ENCODE measurements around the gene RNF114.

DNA sequence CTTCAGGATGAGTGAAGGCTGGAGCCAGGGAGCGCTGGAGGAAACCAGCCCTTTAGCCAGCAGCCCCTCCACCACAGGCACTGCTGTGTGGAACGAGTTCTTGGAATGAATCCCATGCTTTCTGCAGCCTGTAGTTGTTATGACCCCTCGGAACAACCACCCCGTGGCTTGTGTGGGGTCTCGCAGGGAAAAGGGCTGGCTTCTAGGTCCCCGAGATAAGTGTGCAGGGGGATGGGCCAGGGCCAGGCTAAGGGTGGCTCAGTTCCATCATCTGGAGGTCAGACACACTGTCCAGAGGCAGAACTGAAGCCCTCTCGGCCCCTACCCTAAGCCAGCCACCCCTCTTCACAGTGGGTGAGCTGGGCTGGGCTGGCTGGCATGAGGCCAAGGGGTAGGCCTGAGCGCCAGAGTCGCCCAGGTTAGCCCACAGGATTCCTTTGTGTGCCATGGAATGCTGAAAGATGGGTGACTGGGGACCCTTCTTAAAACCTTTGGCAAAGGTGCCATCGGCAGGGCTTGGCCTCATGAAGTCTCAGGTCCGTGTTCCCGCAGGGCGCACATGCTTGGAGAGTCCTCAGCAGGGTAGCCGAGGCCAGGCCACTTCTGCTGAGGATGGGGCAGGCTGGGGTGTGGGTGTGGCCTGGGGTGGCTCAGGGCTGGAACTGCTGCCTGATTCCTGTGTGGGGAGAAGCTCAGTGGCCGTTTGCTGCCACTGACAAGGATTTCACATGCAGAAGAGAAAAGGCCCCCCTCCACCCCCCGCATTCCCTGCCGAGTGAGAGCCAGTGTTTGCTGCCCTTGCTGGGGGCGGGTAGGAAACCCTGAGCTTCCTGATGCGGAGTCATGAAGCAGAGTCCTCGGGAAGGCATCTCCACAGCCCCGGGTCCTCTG, 45.5 kb upstream of the RNF114 start:
- TF ChIP-seq, protein P1, sequence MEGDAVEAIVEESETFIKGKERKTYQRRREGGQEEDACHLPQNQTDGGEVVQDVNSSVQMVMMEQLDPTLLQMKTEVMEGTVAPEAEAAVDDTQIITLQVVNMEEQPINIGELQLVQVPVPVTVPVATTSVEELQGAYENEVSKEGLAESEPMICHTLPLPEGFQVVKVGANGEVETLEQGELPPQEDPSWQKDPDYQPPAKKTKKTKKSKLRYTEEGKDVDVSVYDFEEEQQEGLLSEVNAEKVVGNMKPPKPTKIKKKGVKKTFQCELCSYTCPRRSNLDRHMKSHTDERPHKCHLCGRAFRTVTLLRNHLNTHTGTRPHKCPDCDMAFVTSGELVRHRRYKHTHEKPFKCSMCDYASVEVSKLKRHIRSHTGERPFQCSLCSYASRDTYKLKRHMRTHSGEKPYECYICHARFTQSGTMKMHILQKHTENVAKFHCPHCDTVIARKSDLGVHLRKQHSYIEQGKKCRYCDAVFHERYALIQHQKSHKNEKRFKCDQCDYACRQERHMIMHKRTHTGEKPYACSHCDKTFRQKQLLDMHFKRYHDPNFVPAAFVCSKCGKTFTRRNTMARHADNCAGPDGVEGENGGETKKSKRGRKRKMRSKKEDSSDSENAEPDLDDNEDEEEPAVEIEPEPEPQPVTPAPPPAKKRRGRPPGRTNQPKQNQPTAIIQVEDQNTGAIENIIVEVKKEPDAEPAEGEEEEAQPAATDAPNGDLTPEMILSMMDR (IDR thresholded peaks at IDR 0.05; ENCODE audit: poor library complexity), result no peak
- no peak for TF ChIP-seq EZH2 (IDR thresholded peaks at IDR 0.05; ENCODE audit: borderline replicate concordance)
- no peak for TF ChIP-seq EZH2phosphoT487 (IDR thresholded peaks at IDR 0.05; ENCODE audit: low read depth, severe bottlenecking, unreplicated experiment)
